Putamen (tissue), 1 donor: ENCODE data around the gene BIN2.
A peak's percentile ranks its signal among the peaks of the same experiment; 100 is the strongest.
"Not testable (repeated sequence)": the region's sequence is repeated elsewhere in the genome, so short reads cannot be mapped to it uniquely, and the experiment has no call there.

ENCODE experiments used
- DNase-seq: peaks from one replicate; pipeline ENCODE4 v3.0.0-alpha.2; 2016; ENCODE audit warnings: low spot score

BIN2 gene

DNA sequence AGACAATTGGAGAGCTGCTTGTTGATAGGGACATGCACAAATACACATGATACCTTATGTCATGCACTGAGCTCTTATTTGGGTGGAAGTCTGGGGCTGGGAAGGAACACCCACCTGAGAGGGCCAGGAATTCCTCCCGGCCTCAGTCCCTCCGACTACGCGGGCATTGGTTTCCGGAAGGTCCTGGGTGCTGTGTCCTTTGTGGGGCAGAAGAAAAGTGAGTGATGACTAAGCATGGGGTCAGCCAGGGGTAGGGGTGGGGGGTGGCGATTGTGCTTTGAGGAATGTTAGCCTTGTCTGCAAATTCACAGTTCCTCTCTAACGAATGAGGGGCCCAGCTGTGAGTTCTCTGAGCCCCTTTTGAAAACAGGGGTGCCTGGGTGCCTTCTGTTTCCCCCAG lies 21.7 kb upstream of the BIN2 start:
- DNase-seq = no peak

DNA sequence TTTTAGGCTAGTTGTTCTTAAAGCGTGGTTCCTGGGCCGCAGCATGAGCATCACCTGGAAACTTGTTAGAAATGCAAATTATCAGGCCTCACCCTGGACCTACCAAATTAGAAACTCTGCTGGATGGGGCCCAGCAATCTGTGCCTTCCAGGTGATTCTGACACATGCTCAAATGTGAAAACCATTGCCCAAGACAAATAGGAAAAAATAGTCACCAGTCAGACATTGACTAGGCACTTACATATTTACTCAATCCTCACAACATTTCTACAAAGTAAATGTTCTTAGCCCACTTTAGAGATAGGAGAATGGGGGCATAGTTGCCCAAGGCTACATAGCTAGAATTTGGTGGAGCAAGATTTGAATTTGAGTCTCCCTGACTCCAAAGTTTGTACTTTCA lies 19.2 kb upstream of the BIN2 start:
- DNase-seq = no peak

GRCh38 chr12:51342416-51342815 lies 18.4 kb upstream of the BIN2 start:
- no peak for DNase-seq

GRCh38 chr12:51341251-51342007 lies 17.5 kb upstream of the BIN2 start:
- peak; percentile 77 for DNase-seq

- no peak for DNase-seq
Observed at GRCh38 chr12:51339750-51340149, 15.8 kb upstream of the BIN2 start.

GRCh38 chr12:51337336-51337735 lies 13.4 kb upstream of the BIN2 start:
- DNase-seq = not testable (repeated sequence)

GRCh38 chr12:51335931-51336330 lies 12.0 kb upstream of the BIN2 start:
- no peak for DNase-seq

DNA sequence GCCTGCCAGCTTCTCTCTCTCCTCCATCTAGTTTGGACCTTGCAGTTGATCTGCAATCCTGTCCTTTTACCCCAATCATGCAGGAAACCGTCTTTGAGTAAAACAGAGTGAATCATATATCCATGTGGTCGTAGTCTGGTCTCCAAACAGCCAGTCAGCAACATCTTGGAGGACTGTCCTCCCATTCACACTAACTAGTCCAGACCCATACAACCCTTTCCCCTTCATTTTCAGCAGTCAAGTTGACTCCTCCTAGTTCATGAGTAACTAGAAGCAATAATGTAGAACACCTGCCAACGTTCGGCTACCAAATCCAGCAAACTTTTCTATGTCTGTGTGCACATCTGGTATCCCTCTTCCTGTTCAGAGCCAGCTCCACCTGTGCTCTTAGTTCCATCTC lies 10.8 kb upstream of the BIN2 start:
- no peak for DNase-seq

DNA sequence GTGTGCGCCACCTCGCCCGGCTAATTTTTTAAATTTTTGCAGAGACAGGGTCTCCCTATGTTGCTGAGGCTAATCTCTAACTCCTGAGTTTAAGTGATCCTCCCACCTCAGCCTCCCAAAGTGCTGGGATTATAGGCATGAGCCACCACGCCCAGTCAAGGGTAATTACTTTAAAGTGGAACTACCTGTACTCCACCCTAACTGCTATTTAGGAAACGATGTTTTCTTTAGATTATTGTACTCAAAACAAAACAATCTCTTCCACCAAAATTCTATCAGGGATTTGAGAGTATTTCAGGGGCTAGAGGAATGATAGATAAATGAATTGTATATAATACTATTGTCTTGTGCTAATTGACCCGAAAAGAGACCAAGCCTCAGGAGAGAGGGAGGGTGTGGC lies 9.6 kb upstream of the BIN2 start:
- no peak for DNase-seq

- DNase-seq = no peak
Observed at GRCh38 chr12:51330186-51330585, 6.2 kb upstream of the BIN2 start.

- no peak for DNase-seq
Observed at GRCh38 chr12:51329742-51330141, 5.8 kb upstream of the BIN2 start.

GRCh38 chr12:51328587-51328986 lies 4.6 kb upstream of the BIN2 start:
- DNase-seq = no peak

GRCh38 chr12:51326698-51327439 lies 2.9 kb upstream of the BIN2 start:
- peak; percentile 67 for DNase-seq

DNA sequence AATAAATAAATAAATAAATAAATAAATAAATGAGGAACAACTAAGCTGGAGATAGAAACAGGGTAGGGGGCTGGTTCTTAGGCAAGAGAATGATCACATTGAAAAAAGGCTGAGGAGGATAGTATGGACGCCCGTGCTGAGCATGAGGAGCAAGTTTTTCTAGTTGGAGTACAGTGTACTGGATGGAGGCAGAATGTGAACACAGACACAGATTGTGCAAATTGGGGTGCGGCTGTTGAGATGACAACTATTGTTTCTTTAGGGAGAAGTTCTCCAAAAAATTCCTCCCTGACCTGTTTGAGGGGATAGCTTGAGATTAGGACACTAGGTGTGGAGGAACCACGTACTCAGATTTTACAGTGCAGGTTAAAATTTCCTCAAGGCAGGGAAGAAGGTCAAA lies 979 bp upstream of the BIN2 start:
- DNase-seq = no peak

GRCh38 chr12:51323317-51323960 lies 535 bp downstream of the BIN2 start:
- no peak for DNase-seq

GRCh38 chr12:51322452-51322851 lies 1.5 kb downstream of the BIN2 start:
- DNase-seq = no peak

GRCh38 chr12:51321882-51322281 lies 2.1 kb downstream of the BIN2 start:
- DNase-seq = no peak

- DNase-seq = no peak
Observed at GRCh38 chr12:51320695-51321320, 3.2 kb downstream of the BIN2 start.

DNA sequence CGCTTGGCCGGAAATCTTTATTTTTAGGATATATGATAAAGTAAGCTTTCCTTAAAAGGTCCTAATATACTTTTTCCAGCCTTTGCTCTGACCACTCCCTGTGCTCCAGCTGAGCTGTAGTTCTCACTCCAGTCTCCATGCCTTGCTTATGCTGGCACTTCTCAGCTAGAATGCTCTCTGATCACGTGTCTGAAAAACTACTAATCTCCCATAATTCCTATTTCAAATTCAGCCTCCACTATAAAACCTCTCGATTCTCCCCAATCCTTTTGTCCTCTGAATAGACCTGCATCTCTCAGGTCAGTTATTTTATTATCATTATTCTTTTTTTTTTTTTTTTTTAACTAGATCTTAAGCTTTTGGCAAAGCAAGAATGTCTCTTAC lies 3.7 kb downstream of the BIN2 start:
- no peak for DNase-seq

- no peak for DNase-seq
Observed at GRCh38 chr12:51318846-51319599, 5.0 kb downstream of the BIN2 start.

DNA sequence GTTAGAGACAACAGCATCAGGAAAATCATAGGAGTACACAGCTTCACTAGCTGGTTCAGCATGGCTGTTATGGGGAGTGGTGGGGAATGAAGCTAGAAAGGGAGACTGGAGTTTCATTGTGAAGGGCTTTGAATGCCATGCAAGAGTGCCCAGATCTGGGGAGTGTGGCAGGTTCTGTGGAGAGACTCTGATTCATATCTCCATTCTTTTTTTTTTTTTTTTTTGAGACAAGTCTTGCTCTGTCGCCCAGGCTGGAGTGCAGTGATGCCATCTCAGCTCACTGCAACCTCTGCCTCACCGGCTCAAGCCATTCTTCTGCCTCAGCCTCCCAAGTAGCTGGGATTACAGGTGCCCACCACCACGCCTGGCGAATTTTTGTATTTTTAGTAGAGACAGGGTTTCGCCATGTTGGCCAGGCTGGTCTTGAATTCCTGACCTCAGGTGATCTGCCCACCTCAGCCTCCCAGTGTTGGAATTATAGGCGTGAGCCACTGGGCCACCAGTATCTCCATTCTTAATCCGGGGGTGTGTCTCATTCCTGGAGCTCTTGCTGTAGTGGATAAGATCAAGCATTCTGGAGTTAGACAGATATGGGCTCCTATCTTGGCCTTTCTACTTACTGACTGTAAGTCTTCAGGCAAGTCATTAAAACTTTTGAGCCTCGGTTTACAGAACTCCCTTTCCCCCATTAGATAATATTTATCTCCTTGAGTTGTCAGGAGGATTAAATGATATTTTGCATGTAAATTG lies 5.7 kb downstream of the BIN2 start:
- not testable (repeated sequence) for DNase-seq
